Gastrocnemius medialis (tissue), 4 donors: ENCODE measurements around the gene PRKN. TPM values are rescaled to one million over a fixed set of nuclear protein-coding genes. Genes with fewer than 3 reads are reported as not detected.

Source experiments
- ATAC-seq, 2 donors: fragments of 150-250 bp; one replicate each; pipeline ENCODE4 v1.9.1; 2016
- DNase-seq, 2 donors: peaks; one replicate each; pipeline ENCODE4 v3.0.0-alpha.2; 2019
- H3K27ac ChIP-seq, 4 donors: fragments of 200-600 bp; sonication (generic); 1 replicate in 1 of 4; 2 replicates in 3 of 4; pipeline ENCODE4 v1.5.1; 2016 to 2018; ENCODE audit warnings: mild to moderate bottlenecking in 2 of 4, moderate library complexity in 1 of 4
- H3K27me3 ChIP-seq, 3 donors: fragments of 200-600 bp; sonication (generic) in 2 of 3; 1 replicate in 1 of 3; 2 replicates in 2 of 3; pipeline versions ENCODE4 v1.5.1 to v1.6.0; 2016 to 2019; ENCODE audit warnings: mild to moderate bottlenecking in 1 of 3, moderate library complexity in 1 of 3
- H3K36me3 ChIP-seq, 2 donors: fragments of 200-600 bp; sonication (generic) in 1 of 2; one replicate each; pipeline ENCODE4 v1.5.1; 2017 to 2018
- H3K4me1 ChIP-seq, 2 donors: fragments of 200-600 bp; sonication (generic) in 1 of 2; one replicate each; pipeline ENCODE4 v1.5.1; 2016 to 2017; ENCODE audit warnings: mild to moderate bottlenecking in 2 of 2
- H3K4me3 ChIP-seq, 4 donors: fragments of 200-600 bp; sonication (generic) in 3 of 4; 1 replicate in 1 of 4; 2 replicates in 3 of 4; pipeline ENCODE4 v1.5.1; 2016 to 2019; ENCODE audit warnings: mild to moderate bottlenecking in 2 of 4
- H3K9me3 ChIP-seq, 3 donors: fragments of 200-600 bp; sonication (generic) in 2 of 3; 1 replicate in 1 of 3; 2 replicates in 2 of 3; pipeline ENCODE4 v1.5.1; 2016 to 2019
- CTCF ChIP-seq, 5 experiments: fragments of 450-650 bp in 3 of 5; fragments of 200-600 bp in 2 of 5; sonication (generic) in 2 of 5; IDR thresholded peaks in 4 of 5; conservative IDR thresholded peaks in 1 of 5; 1 replicate in 4 of 5; 2 replicates in 1 of 5; pipeline ENCODE4 v1.5.1; 2016 to 2019; ENCODE audit warnings: antibody characterized with exemption in 5 of 5, mild to moderate bottlenecking in 3 of 5, moderate library complexity in 3 of 5
- POLR2A ChIP-seq, 2 donors: fragments of 450-650 bp; IDR thresholded peaks; one replicate each; pipeline ENCODE4 v1.6.1; 2017; ENCODE audit warnings: antibody characterized with exemption in 2 of 2, mild to moderate bottlenecking in 2 of 2, moderate library complexity in 2 of 2
- in situ Hi-C, 4 donors: fragments of 200-750 bp; cut with MboI; loops; one replicate each; pipeline versions ENCODE4 v1.15.0 to v1.8.0; 2017; ENCODE audit warnings: low sequenced_read_pairs in 4 of 4
- intact Hi-C: fragments of 100-400 bp; cut with DNase I; formaldehyde crosslinking; loops from one replicate; pipeline ENCODE4 v1.15.1; 2023; ENCODE audit warnings: low total_unique reads
- total RNA-seq, 4 donors: library from RNA; depleted of rRNA; stranded (reverse); fragments of >200 nt; gene quantifications; one replicate each; pipeline versions ENCODE4 v1.1.0 to v1.2.3, GENCODE V29; 2016

Gene PRKN
- total RNA-seq, 4 donors from 2014 or later, result 8.4 to 21.6 (median 13.7) TPM

- ATAC-seq (no peak), DNase-seq (no peak)
- Histone ChIP-seq H3K4me1 (peaks cover 10 to 14% of the 10 kb centered on the region in 2 donors), H3K36me3 (no peaks in the 10 kb centered on the region), H3K4me3 (no peak overlapping the region), H3K9me3 (no peaks in the 10 kb centered on the region), H3K27me3 (no peaks in the 10 kb centered on the region), H3K27ac (no peak overlapping the region)
- in situ Hi-C loops, result no loop called here
- no peak for TF ChIP-seq CTCF (IDR thresholded peaks at IDR 0.05 in 4 of 5, conservative IDR thresholded peaks at IDR 0.05 in 1 of 5)
- no peak for TF ChIP-seq POLR2A (IDR thresholded peaks at IDR 0.05)
- intact Hi-C loops, result no loop called here
Measured at GRCh38 chr6:162289972-162290371, 437.6 kb downstream of the PRKN start.

GRCh38 chr6:162273986-162274385, 453.6 kb downstream of the PRKN start:
- Histone ChIP-seq H3K4me1 (no peaks in the 10 kb centered on the region), H3K4me3 (no peak overlapping the region), H3K9me3 (no peaks in the 10 kb centered on the region), H3K36me3 (no peaks in the 10 kb centered on the region), H3K27ac (no peak overlapping the region), H3K27me3 (no peaks in the 10 kb centered on the region)
- no peak for DNase-seq
- no peak for ATAC-seq
- intact Hi-C loops, result no loop called here
- in situ Hi-C loops, result no loop called here
- TF ChIP-seq POLR2A (IDR thresholded peaks at IDR 0.05), result no peak
- TF ChIP-seq CTCF (IDR thresholded peaks at IDR 0.05 in 4 of 5, conservative IDR thresholded peaks at IDR 0.05 in 1 of 5), result no peak

- TF ChIP-seq POLR2A (IDR thresholded peaks at IDR 0.05) (no peak), CTCF (IDR thresholded peaks at IDR 0.05 in 4 of 5, conservative IDR thresholded peaks at IDR 0.05 in 1 of 5) (no peak)
- H3K27ac ChIP-seq, result no peak overlapping the region
- no peak for ATAC-seq
- no peak for DNase-seq
- in situ Hi-C loops, result no loop called here
- no peaks in the 10 kb centered on the region for H3K4me1 ChIP-seq
- no peaks in the 10 kb centered on the region for H3K27me3 ChIP-seq
- intact Hi-C loops, result no loop called here
- H3K9me3 ChIP-seq, result no peaks in the 10 kb centered on the region
- no peaks in the 10 kb centered on the region for H3K36me3 ChIP-seq
- no peak overlapping the region for H3K4me3 ChIP-seq
Measured at GRCh38 chr6:162271922-162272321, 455.6 kb downstream of the PRKN start.

- Histone ChIP-seq H3K4me3 (no peak overlapping the region), H3K36me3 (no peaks in the 10 kb centered on the region), H3K4me1 (no peaks in the 10 kb centered on the region), H3K27ac (no peak overlapping the region), H3K9me3 (no peaks in the 10 kb centered on the region), H3K27me3 (no peaks in the 10 kb centered on the region)
- in situ Hi-C loops, result no loop called here
- TF ChIP-seq POLR2A (IDR thresholded peaks at IDR 0.05) (no peak), CTCF (IDR thresholded peaks at IDR 0.05 in 4 of 5, conservative IDR thresholded peaks at IDR 0.05 in 1 of 5) (no peak)
- DNase-seq (no peak), ATAC-seq (no peak)
- intact Hi-C loops, result no loop called here
Measured at GRCh38 chr6:162270966-162271365, 456.6 kb downstream of the PRKN start.

GRCh38 chr6:162267641-162268040, 459.9 kb downstream of the PRKN start:
- ATAC-seq (no peak), DNase-seq (no peak)
- TF ChIP-seq CTCF (IDR thresholded peaks at IDR 0.05 in 4 of 5, conservative IDR thresholded peaks at IDR 0.05 in 1 of 5) (no peak), POLR2A (IDR thresholded peaks at IDR 0.05) (no peak)
- H3K4me1 ChIP-seq, result no peaks in the 10 kb centered on the region
- no peaks in the 10 kb centered on the region for H3K9me3 ChIP-seq
- H3K27ac ChIP-seq, result no peak overlapping the region
- no peaks in the 10 kb centered on the region for H3K27me3 ChIP-seq
- in situ Hi-C loops, result no loop called here
- no peak overlapping the region for H3K4me3 ChIP-seq
- no peaks in the 10 kb centered on the region for H3K36me3 ChIP-seq
- intact Hi-C loops, result no loop called here
